ENCODE data around the gene NGLY1.
A peak's percentile ranks its signal among the peaks of the same experiment; 100 is the strongest.

The NGLY1 gene

DNA sequence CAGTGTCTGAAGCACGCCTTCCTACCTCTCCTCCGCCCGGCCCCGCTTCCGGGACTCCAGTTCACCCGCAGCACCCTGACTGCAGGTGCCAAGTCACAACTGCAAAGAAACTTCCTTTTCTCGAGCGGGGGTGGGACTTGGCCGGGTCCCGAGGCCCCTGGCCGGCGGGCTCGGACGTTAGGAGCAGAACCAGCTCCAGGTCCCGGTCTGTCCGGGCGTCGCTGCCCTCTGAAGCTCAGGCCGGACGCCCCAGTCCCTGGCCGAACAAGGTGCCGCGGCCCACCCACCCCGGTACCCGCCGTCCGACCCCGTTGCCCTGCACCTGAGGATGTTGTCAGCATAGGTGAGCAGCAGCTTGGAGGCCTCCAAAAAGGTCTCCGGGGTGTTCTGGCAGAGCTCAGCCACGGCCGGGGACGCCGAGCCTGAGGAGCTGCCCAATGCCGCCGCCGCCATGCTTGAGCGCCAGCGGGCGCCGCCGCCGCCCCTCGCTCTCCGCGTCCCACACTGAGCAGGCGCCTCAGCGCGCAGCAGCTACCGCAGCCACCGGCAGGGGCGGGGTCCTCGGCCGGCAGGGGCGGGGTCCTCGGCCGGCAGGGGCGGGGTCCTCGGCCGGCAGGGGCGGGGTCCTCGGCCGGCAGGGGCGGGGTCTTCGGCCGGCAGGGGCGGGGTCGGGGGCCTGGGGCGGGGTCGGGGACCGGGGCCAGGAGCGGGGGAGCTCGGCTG lies at the start of gene NGLY1:
TSS of gene NGLY1 (minus strand) at position 506 of the 723 bp plus-strand sequence. CDS start at position 453, 53 bp downstream.
- peak within 1 kb of the TSS; percentile 81 for H3K4me3 Mint-ChIP-seq
- peaks cover 38% of the 10 kb centered on the region for H3K4me1 Mint-ChIP-seq (ENCODE audit: low read depth)
- no peaks in the 10 kb centered on the region for H3K9me3 Mint-ChIP-seq
- intact Hi-C loops (cut with micrococcal nuclease) = loop anchor here (1.0 to 5.0 kb wide), 3 partner anchors 34 to 136 kb away; no protein-coding TSS in a partner anchor
- H3K27ac Mint-ChIP-seq = peak within 1 kb of the TSS; percentile 86
- H3K27me3 Mint-ChIP-seq = peaks cover 2% of the 10 kb centered on the region
- H3K36me3 Mint-ChIP-seq (ENCODE audit: low read depth) = peaks cover 8% of the 10 kb centered on the region

GRCh38 chr3:25831578-25831977 lies 48.3 kb upstream of the NGLY1 start:
- H3K9me3 Mint-ChIP-seq = no peaks in the 10 kb centered on the region
- no peaks in the 10 kb centered on the region for H3K36me3 Mint-ChIP-seq (ENCODE audit: low read depth)
- H3K4me1 Mint-ChIP-seq (ENCODE audit: low read depth) = peaks cover 2% of the 10 kb centered on the region
- H3K27me3 Mint-ChIP-seq = no peaks in the 10 kb centered on the region
- no peak overlapping the region for H3K27ac Mint-ChIP-seq
- no peak overlapping the region for H3K4me3 Mint-ChIP-seq
- intact Hi-C loops (cut with micrococcal nuclease) = no loop called here

DNA sequence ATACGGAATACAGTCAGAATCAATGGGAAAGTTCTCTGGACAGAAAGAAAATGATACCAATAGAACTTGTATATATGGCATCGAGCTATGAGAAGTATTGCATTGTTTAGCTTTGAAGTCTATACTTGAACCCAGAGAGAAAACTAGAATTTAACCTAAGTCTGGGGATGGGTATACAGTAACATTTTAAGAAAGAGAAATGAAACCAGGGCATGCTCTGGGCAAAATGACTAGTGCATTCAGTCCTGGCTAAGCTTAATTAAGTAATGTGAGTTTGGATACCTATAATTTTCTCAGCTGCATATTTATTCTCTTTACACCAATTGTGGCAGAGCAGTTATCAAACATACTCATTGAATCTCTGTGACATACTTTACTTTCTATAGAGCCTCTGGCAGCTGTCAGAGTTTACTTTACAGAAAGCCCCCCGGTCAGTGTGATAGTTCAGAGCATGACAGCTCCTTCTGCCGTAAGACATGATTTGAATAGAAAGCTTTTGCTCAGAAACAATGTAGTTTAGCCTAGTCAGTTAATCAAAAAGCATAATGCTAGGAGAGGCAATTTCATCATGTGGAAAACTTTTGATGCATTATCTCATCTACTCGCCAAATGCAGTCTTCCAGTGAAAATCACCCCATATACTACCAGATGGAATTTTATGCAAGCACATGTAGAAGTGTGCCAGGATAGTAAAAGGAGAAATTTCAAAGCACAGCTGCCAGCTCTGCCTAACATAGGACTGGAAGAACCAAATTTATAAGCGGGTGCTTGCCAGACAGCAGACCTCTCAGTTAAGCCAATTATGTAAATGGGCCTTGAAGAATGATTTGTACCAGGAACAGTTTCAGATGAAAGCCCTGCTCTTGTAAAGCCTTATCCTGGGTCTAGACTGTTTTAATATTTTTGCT lies 47.4 kb upstream of the NGLY1 start:
- no peak overlapping the region for H3K27ac Mint-ChIP-seq
- no peak overlapping the region for H3K4me3 Mint-ChIP-seq
- H3K27me3 Mint-ChIP-seq = no peaks in the 10 kb centered on the region
- intact Hi-C loops (cut with micrococcal nuclease) = no loop called here
- H3K9me3 Mint-ChIP-seq = no peaks in the 10 kb centered on the region
- H3K36me3 Mint-ChIP-seq (ENCODE audit: low read depth) = no peaks in the 10 kb centered on the region
- peaks cover 5% of the 10 kb centered on the region for H3K4me1 Mint-ChIP-seq (ENCODE audit: low read depth)

GRCh38 chr3:25826510-25826909 lies 43.3 kb upstream of the NGLY1 start:
- Mint-ChIP-seq H3K4me3 (no peak overlapping the region), H3K9me3 (no peaks in the 10 kb centered on the region), H3K36me3 (ENCODE audit: low read depth) (no peaks in the 10 kb centered on the region), H3K27me3 (no peaks in the 10 kb centered on the region), H3K27ac (no peak overlapping the region), H3K4me1 (ENCODE audit: low read depth) (peaks cover 5% of the 10 kb centered on the region)
- intact Hi-C loops (cut with micrococcal nuclease) = no loop called here

DNA sequence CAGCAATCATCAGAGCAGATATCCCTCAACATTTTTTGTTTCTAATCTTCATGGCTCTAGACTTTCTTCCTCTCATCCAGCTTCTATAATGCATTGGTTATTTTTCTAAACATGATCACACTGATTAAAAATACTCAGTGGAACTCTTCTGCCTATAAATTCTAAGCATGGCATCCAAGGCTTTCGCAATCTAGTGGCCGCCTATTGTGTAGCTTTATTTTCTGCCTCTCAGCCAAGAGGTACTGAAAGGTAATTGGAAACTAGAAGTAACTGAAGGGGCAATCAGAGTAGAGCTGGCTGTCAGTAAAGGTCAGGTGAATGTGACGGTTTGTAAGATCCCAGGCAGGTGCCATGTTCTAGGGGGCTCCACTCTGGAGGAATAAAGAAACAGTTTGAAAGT lies 40.1 kb upstream of the NGLY1 start:
- no peak overlapping the region for H3K27ac Mint-ChIP-seq

GRCh38 chr3:25821746-25822573 lies 38.7 kb upstream of the NGLY1 start:
- no peaks in the 10 kb centered on the region for H3K27me3 Mint-ChIP-seq
- no peaks in the 10 kb centered on the region for H3K9me3 Mint-ChIP-seq
- no peaks in the 10 kb centered on the region for H3K36me3 Mint-ChIP-seq (ENCODE audit: low read depth)
- H3K27ac Mint-ChIP-seq = no peak overlapping the region
- intact Hi-C loops (cut with micrococcal nuclease) = no loop called here
- peaks cover 5% of the 10 kb centered on the region for H3K4me1 Mint-ChIP-seq (ENCODE audit: low read depth)
- H3K4me3 Mint-ChIP-seq = no peak overlapping the region

More for the DNA sequence above, 40.1 kb upstream of the NGLY1 start:
- H3K4me3 Mint-ChIP-seq = no peak overlapping the region
- no peaks in the 10 kb centered on the region for H3K9me3 Mint-ChIP-seq
- intact Hi-C loops (cut with micrococcal nuclease) = no loop called here
- no peaks in the 10 kb centered on the region for H3K36me3 Mint-ChIP-seq (ENCODE audit: low read depth)
- no peaks in the 10 kb centered on the region for H3K27me3 Mint-ChIP-seq
- H3K4me1 Mint-ChIP-seq (ENCODE audit: low read depth) = peaks cover 5% of the 10 kb centered on the region

DNA sequence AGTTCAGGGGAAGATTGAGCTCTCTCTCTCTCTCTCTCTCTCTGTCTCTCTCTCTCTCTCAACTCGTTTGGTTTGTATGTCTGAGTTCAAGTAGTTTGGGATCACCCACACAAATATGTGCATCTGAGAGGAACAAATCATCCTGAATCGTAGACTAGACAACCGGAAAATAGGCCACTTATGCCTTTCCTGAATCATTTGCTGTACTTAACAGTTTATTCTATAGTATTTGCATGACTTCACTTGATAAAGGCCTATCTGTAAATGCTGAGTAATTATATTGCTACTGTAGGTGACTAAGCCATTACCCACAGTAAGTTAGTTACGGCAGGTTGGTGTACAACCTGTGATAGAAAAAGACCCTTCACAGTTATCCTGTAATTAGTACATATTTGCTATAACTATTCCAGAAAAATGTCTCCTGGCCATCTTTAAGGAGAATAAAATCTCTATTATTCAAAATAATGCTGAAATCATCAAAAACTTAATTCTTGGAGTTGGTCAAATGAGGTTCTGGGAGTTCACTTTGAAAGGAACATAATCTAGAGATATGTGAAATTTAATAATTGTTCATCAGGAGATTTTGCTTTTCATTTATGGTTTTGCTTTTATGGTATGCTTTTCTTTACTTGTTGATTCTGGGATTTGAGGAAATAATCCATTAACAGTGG lies 37.7 kb upstream of the NGLY1 start:
- H3K4me3 Mint-ChIP-seq = no peak overlapping the region
- no peaks in the 10 kb centered on the region for H3K9me3 Mint-ChIP-seq
- H3K27me3 Mint-ChIP-seq = no peaks in the 10 kb centered on the region
- intact Hi-C loops (cut with micrococcal nuclease) = no loop called here
- no peaks in the 10 kb centered on the region for H3K4me1 Mint-ChIP-seq (ENCODE audit: low read depth)
- no peak overlapping the region for H3K27ac Mint-ChIP-seq
- H3K36me3 Mint-ChIP-seq (ENCODE audit: low read depth) = no peaks in the 10 kb centered on the region

DNA sequence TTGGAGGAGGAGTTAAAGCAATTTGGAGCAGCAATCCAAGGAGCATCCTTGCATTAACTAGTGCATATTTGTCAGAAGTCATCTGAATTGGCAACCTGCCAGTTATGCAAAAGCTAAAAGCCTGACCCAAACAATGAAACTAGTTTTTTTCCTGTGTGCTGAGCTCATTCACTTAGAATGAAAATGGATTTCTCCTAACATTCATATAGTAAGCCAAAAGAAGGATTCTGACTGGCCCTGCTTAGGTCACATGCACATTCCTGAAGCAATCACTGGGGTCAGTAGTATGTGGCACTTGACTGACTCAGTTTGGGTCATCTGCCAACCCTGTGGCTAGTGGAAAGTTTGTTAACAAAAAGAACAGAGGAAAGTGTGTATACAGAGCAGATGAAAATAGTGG lies 37.1 kb upstream of the NGLY1 start:
- no peaks in the 10 kb centered on the region for H3K4me1 Mint-ChIP-seq (ENCODE audit: low read depth)
- no peaks in the 10 kb centered on the region for H3K27me3 Mint-ChIP-seq
- H3K4me3 Mint-ChIP-seq = no peak overlapping the region
- no peaks in the 10 kb centered on the region for H3K36me3 Mint-ChIP-seq (ENCODE audit: low read depth)
- no peaks in the 10 kb centered on the region for H3K9me3 Mint-ChIP-seq
- intact Hi-C loops (cut with micrococcal nuclease) = no loop called here
- H3K27ac Mint-ChIP-seq = no peak overlapping the region

- Mint-ChIP-seq H3K36me3 (ENCODE audit: low read depth) (no peaks in the 10 kb centered on the region), H3K4me3 (no peak overlapping the region), H3K9me3 (no peaks in the 10 kb centered on the region), H3K4me1 (ENCODE audit: low read depth) (no peaks in the 10 kb centered on the region), H3K27me3 (no peaks in the 10 kb centered on the region), H3K27ac (no peak overlapping the region)
- intact Hi-C loops (cut with micrococcal nuclease) = no loop called here
These were observed 35.1 kb upstream of the NGLY1 start for GRCh38 chr3:25818335-25818734.

GRCh38 chr3:25817638-25818037 lies 34.4 kb upstream of the NGLY1 start:
- no peak overlapping the region for H3K4me3 Mint-ChIP-seq
- H3K36me3 Mint-ChIP-seq (ENCODE audit: low read depth) = no peaks in the 10 kb centered on the region
- no peaks in the 10 kb centered on the region for H3K4me1 Mint-ChIP-seq (ENCODE audit: low read depth)
- no peaks in the 10 kb centered on the region for H3K27me3 Mint-ChIP-seq
- no peaks in the 10 kb centered on the region for H3K9me3 Mint-ChIP-seq
- intact Hi-C loops (cut with micrococcal nuclease) = no loop called here
- no peak overlapping the region for H3K27ac Mint-ChIP-seq

GRCh38 chr3:25817107-25817506 lies 33.9 kb upstream of the NGLY1 start:
- no peak overlapping the region for H3K27ac Mint-ChIP-seq
- intact Hi-C loops (cut with micrococcal nuclease) = no loop called here

DNA sequence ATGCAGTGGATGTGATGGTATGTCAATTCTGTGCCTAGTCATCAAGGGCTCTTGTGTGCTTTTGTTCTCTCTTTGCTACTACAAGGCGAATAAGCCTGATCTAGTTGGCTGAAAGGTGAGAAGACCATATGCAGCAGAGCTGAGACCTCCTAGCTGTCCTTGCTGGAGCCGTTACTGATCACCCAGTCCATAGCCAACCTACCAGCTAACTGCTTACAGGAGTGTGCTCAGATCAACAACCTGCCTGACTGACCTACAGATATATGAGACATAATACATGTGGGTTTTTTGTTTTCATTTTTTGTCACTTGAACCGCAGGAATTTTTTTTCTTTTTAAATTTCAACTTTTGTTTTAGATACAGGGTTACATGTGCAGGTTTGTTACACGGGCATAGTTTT lies 29.4 kb upstream of the NGLY1 start:
- intact Hi-C loops (cut with micrococcal nuclease) = no loop called here
- H3K27me3 Mint-ChIP-seq = no peaks in the 10 kb centered on the region
- H3K36me3 Mint-ChIP-seq (ENCODE audit: low read depth) = no peaks in the 10 kb centered on the region
- H3K27ac Mint-ChIP-seq = no peak overlapping the region
- H3K9me3 Mint-ChIP-seq = no peaks in the 10 kb centered on the region
- no peaks in the 10 kb centered on the region for H3K4me1 Mint-ChIP-seq (ENCODE audit: low read depth)
- H3K4me3 Mint-ChIP-seq = no peak overlapping the region

More at GRCh38 chr3:25817107-25817506, 33.9 kb upstream of the NGLY1 start:
- Mint-ChIP-seq H3K27me3 (no peaks in the 10 kb centered on the region), H3K36me3 (ENCODE audit: low read depth) (no peaks in the 10 kb centered on the region), H3K9me3 (no peaks in the 10 kb centered on the region), H3K4me3 (no peak overlapping the region), H3K4me1 (ENCODE audit: low read depth) (no peaks in the 10 kb centered on the region)

GRCh38 chr3:25804676-25805075 lies 21.4 kb upstream of the NGLY1 start:
- Mint-ChIP-seq H3K27ac (no peak overlapping the region), H3K9me3 (no peaks in the 10 kb centered on the region), H3K4me1 (ENCODE audit: low read depth) (no peaks in the 10 kb centered on the region), H3K4me3 (no peak overlapping the region), H3K27me3 (no peaks in the 10 kb centered on the region), H3K36me3 (ENCODE audit: low read depth) (no peaks in the 10 kb centered on the region)
- intact Hi-C loops (cut with micrococcal nuclease) = no loop called here

All from dendritic cell treated with granulocyte-macrophage colony-stimulating factor and Interleukin-4, amounts not matched to agents 40 ng/mL and 50 ng/mL, for 4 days (primary cell).